ENCODE data around the gene CCDC201. TPM values are rescaled to one million over a fixed set of nuclear protein-coding genes. Genes with fewer than 3 reads are reported as not detected.

CCDC201 gene
- total and polyA plus RNA-seq, 2 experiments from 2014 or later = not detected

GRCh38 chr7:45889367-45890067 is 16.6 kb upstream of the CCDC201 start:
- Histone ChIP-seq H3K27ac (no peak overlapping the region), H3K36me3 (no peaks in the 10 kb centered on the region), H3K4me3 (no peak overlapping the region), H3K4me1 (ENCODE audit: low read depth) (no peaks in the 10 kb centered on the region), H3K27me3 (peaks cover 85% of the 10 kb centered on the region), H3K9me3 (ENCODE audit: low read depth) (no peaks in the 10 kb centered on the region)
- no peak for TF ChIP-seq CTCF (IDR thresholded peaks at IDR 0.05; ENCODE audit: low read depth, low read length)
- no peak for DNase-seq (ENCODE audit: low read depth in 1 of 2, low spot score in 1 of 2)

GRCh38 chr7:45888993-45889366 is 16.1 kb upstream of the CCDC201 start:
- peak overlapping the region; percentile 28 for H3K4me3 ChIP-seq
- H3K27ac ChIP-seq = no peak overlapping the region
- H3K9me3 ChIP-seq (ENCODE audit: low read depth) = no peaks in the 10 kb centered on the region
- no peak for TF ChIP-seq CTCF (IDR thresholded peaks at IDR 0.05; ENCODE audit: low read depth, low read length)
- no peaks in the 10 kb centered on the region for H3K36me3 ChIP-seq
- no peaks in the 10 kb centered on the region for H3K4me1 ChIP-seq (ENCODE audit: low read depth)
- H3K27me3 ChIP-seq = peaks cover 83% of the 10 kb centered on the region
- no peak for DNase-seq (ENCODE audit: low read depth in 1 of 2, low spot score in 1 of 2)

GRCh38 chr7:45888185-45888992 is 15.5 kb upstream of the CCDC201 start, which contains the start of gene IGFBP1:
Gene IGFBP1 (plus strand): TSS chr7:45888488. CDS start chr7:45888653, 165 bp downstream.
- Histone ChIP-seq H3K9me3 (ENCODE audit: low read depth) (no peaks in the 10 kb centered on the region), H3K36me3 (no peaks in the 10 kb centered on the region), H3K4me3 (peak within 1 kb of the TSS; percentile 28), H3K27me3 (peaks cover 77% of the 10 kb centered on the region), H3K4me1 (ENCODE audit: low read depth) (no peaks in the 10 kb centered on the region), H3K27ac (no peak within 1 kb of the TSS)
- TF ChIP-seq CTCF (IDR thresholded peaks at IDR 0.05; ENCODE audit: low read depth, low read length) = no peak
- peak; percentile 42 to 56 for DNase-seq (ENCODE audit: low read depth in 1 of 2, low spot score in 1 of 2)

- TF ChIP-seq CTCF (IDR thresholded peaks at IDR 0.05; ENCODE audit: low read depth, low read length) = no peak
- H3K36me3 ChIP-seq = no peaks in the 10 kb centered on the region
- H3K9me3 ChIP-seq (ENCODE audit: low read depth) = no peaks in the 10 kb centered on the region
- H3K27ac ChIP-seq = no peak overlapping the region
- peaks cover 66% of the 10 kb centered on the region for H3K27me3 ChIP-seq
- no peak for DNase-seq (ENCODE audit: low read depth in 1 of 2, low spot score in 1 of 2)
- no peaks in the 10 kb centered on the region for H3K4me1 ChIP-seq (ENCODE audit: low read depth)
- no peak overlapping the region for H3K4me3 ChIP-seq
Measured at GRCh38 chr7:45886931-45887667, 14.2 kb upstream of the CCDC201 start.

GRCh38 chr7:45885264-45885882 is 12.5 kb upstream of the CCDC201 start:
- TF ChIP-seq CTCF (IDR thresholded peaks at IDR 0.05; ENCODE audit: low read depth, low read length) = no peak
- no peak overlapping the region for H3K27ac ChIP-seq
- no peak overlapping the region for H3K4me3 ChIP-seq
- no peaks in the 10 kb centered on the region for H3K4me1 ChIP-seq (ENCODE audit: low read depth)
- no peak for DNase-seq (ENCODE audit: low read depth in 1 of 2, low spot score in 1 of 2)
- H3K36me3 ChIP-seq = no peaks in the 10 kb centered on the region
- no peaks in the 10 kb centered on the region for H3K9me3 ChIP-seq (ENCODE audit: low read depth)
- peaks cover 56% of the 10 kb centered on the region for H3K27me3 ChIP-seq

All from cardiac muscle cell (in vitro differentiated cells and primary cell).